D341Med (cell line): ENCODE results near the gene ZBTB20.
"Not testable (repeated sequence)": the region's sequence is repeated elsewhere in the genome, so short reads cannot be mapped to it uniquely, and the experiment has no call there.

Experiments used
- DNase-seq: peaks from one replicate; pipeline ENCODE4 v3.0.0; 2012; ENCODE audit warnings: low spot score

Gene ZBTB20

DNA sequence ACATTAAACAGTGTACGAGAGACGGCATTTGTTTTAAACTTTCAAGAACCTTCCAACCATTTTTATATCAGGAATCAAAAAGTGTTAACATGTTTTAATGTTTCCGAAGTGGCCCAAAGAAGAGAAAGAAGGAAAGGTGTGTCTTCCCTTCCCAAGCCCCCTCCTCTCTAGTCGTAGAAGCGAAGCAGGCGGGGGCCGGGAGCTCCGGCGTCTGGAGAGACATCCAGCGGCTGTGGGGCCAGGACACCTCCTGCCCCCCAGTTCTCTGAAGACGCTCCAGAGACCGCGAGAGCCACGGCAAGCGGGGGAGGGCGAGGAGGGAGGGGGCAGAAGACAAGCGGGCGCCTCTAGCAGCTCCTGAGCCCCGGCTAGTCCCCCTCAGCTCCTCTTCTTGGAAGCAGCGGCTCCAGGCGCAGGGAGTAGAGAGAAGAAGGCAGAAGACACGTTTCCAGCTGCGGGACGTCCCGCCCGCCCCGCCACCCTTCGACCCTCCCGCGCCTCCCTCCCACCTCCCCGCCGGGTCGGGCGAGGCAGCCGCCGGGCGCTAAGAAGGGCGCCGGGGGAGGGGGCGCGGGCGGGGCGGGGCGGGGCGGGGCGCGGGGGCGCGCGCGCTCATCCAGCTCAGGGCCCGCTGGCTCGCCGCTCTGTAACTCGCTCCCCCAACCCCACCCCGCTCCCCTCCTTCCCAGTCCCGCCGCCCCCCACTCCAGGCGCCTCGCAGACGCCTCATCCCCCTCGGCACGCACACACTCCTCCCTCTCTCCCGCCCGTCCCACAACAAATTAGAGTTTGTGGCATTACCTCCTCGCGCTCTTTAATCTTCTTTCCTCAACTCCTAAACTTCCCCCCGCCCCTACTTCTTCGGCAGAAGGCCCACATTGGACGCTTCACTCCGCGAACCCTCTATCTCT lies at the start of gene ZBTB20:
TSS of gene ZBTB20 (minus strand) at position 871 of the 911 bp plus-strand sequence.
- DNase-seq = peak; percentile 89

DNA sequence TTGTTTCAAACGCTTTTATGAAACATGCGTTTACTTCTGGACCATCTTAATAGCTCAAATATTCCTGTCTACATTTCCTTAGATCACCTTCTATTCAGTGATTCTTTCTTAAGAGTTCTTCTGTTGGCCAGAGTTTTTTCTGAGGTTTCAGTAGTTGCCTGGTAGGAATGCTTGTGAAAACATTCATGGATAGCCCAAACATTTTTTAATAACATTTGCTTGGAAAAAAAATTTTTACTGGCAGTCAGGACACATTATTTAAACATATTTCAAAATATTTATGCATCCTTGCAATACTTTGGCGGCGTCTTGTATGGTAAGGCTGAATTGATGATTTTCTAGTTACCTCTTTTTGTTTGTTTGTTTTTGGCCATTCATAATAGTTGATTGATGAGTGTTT lies 47.4 kb upstream of the ZBTB20 start:
- no peak for DNase-seq

DNA sequence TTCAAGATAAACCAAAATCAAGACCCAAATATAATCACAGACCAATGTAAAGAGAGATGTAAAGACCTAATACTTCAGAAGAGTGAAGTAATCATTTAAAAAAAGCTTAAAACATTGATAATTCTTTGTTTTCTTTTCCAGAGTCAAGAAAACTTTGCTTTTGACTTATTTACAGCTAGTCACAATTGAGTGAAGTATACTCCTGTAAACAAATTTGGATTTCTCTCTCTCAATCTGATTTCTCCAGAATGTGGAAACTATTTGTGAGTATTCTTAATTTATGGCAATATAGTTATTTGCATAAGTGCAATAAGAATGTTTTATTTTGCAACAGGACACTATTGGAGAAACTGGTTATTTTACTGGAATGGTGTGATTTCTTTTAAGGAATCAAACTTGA lies 43.7 kb upstream of the ZBTB20 start:
- no peak for DNase-seq

DNA sequence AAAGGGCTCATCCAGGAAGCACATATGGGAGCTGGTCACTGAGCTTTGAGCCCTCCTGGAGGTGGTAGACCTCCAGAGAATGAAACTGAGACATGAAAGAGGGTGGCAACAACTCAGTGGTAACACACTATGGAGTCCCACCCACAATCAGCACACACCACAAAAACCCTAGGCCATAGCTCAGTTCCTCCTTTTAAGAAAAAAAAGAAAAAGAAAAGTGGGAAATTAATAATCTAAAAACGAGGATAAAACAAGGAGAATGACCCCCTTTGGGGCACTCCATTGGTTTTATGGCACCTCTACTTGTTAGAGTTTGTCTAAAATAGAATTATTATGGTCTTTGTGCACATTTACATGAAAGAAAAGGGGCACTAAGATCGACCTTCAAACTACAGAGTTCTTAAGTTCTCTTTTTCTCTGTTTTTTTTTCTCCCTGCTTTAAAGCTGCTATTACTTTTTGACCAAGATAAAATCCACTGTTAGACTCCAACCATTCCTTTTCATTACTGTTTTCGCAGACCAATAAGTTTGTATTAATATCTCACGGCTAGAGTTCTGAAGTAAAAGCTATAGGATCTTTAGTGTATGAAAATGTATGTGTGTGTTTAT lies 40.2 kb upstream of the ZBTB20 start:
- DNase-seq = no peak

DNA sequence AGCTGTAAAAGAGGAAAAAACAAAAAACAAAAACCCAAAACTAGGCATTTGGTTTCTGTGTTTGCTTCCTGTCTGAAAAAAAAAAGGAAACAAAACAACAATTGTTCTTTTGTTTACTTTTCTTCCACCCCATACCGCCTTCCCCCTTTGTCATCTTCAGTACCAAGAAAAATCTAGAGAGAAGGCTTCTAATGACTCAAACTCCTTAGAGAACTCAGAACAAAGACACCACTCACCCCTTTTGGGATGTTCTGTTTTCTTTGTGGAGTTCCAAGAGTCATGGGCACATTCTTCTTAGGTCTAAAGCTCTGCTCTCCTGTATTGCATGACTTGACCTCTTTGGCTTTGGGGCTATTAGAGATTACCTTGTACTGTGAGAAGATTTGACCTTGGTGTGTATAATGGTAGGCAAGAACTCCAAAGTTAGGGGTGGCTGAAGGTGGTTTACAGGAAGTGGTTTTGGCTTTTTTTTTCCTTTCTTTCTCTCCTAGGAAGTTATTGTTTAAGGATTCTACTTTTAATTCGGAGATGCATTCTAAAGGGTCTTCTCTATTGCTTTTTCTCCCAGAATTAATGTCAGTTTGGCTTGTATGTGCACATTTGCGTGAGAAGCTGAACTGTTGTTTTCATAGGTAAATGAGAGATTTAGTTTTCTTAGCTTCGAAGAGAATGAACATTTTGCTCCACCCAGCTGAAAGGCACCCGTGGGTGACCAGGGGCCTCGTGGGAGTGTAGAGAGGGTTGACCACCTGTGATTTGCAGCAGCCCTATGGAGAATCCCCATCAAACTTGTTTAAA lies 39.5 kb upstream of the ZBTB20 start:
- DNase-seq = no peak

DNA sequence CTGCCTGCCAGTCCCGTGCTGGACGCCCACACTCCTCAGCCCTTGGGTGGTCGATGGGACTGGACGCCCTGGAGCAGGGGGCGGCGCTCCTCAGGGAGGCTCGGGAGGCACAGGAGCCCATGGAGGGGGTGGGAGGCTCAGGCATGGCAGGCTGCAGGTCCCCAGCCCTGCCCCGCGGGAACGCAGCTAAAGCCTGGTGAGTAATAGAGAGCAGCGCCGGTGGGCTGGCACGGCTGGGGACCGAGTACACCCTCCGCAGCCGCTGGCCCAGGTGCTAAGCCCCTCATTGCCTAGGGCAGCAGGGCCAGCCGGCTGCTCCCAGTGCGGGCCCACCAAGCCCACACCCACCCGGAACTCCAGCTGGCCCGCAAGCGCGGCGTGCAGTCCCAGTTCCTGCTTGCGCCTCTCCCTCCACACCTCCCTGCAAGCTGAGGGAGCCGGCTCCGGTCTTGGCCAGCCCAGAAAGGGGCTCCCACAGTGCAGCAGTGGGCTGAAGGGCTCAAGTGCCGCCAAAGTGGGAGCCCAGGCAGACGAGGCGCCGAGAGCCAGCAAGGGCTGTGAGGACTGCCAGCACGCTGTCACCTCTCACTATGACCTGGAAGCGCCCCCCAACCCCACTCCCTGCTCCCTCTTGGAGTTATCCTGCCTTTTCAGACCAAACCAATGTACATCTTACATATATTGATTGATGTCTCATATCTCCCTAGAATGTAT lies 37.9 kb upstream of the ZBTB20 start:
- DNase-seq = not testable (repeated sequence)

DNA sequence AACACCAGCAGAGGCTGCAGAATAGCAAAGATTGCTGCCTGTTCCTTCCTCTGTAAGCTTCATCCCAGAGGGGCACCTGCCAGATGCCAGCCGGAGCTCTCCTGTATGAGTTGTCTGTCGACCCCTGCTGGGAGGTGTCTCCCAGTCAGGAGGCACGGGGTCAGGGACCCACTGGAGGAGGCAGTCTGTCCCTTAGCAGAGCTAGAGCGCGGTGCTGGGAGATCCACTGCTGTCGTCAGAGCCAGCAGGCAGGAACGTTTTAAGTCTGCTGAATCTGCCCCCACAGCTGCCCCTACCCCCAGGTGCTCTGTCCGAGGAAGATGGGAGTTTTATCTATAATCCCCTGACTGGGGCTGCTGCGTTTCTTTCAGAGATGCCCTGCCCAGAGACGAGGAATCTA lies 31.8 kb upstream of the ZBTB20 start:
- not testable (repeated sequence) for DNase-seq

DNA sequence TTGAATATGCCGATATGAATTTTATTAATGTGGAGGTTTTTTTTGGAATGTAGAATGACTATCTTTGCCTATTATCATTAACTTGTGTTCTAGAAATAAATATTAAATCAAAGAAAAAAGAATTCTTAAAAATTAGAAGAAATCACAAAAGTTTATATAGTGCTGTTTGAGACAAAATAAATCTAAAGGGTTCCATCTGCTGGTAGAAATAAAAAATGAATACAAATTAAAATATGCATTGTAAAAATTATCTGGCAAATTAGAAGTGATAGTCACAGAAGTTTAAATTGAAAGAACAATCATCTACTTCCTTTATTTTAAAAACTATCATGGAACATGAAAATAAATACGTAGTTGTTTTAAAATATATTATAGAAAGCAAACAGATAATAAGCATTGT lies 22.7 kb upstream of the ZBTB20 start:
- DNase-seq = no peak

DNA sequence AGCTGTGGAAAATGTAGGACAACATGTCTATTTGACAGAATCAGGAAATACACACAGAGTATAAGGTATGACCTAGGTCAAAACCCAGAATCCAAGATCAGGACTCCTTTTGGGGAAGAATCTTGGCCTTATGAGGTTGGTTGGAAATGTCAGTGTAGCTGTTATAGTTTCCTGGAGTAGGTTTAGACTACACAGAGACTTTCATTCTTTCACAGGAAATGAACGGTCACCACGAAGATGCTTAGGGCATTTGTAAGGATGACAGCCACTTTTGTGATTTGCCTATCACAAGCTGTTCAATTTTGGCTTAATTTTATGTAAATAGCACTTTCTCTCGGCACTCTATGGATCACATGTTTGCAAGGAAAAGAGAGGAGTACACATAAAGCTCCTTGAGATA lies 18.6 kb upstream of the ZBTB20 start:
- no peak for DNase-seq

DNA sequence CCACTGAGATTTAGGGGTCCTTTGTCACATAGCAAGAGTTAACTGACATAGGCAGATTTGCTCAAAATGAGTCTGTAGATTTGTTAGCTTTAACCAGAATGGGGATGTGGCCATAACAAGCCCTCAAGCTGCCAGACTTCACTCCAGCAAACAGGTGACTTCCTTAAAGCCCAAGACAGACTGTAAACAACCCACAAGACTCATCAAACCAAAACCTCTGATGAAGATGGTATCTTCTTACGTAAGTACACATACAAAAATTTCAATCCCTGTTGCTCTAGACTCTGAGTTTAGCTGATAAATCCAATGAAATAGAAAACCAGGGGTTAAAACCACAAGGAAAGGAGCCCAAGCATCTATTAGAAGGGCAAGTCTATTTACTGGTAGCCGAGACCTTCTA lies 18.2 kb upstream of the ZBTB20 start:
- DNase-seq = no peak

DNA sequence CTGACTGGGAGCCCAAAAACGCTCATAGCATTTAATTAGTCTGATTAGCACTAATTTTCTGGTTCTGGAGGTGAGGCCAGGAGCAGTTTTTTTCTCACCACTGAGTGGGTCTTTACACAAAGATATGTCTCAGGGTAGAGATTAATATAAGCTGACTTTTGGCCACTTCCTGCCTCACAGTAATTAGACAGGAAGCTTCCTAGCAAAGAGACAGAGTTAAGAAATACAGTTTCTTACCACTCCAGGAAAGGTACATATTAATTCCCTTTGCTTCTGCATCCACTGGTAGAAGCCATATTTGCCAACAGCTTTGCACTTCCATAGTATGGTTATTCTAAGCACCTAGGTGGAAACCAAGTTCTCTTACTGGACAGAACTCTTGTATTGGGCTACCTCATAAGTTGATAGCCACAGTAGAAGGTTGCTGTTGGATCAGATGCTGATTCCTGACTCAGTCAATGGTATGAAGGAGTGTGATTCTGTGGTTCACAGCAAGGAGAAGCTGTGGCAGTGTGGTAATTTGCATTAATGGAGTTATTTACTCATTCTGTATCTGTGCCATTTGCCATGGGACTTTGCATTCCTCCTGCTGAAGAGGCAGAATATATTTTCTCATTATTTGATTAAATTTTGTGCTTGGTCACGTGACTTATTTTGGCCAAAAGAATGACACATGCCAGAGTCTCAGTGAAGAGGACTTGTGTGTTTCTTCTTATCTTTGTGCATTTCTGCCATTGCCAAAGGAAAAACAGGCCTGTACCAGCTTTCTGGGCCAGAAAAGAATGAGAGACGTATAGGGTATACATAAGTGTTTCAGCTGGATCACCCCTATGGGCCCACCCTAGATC lies 17.5 kb upstream of the ZBTB20 start:
- no peak for DNase-seq

DNA sequence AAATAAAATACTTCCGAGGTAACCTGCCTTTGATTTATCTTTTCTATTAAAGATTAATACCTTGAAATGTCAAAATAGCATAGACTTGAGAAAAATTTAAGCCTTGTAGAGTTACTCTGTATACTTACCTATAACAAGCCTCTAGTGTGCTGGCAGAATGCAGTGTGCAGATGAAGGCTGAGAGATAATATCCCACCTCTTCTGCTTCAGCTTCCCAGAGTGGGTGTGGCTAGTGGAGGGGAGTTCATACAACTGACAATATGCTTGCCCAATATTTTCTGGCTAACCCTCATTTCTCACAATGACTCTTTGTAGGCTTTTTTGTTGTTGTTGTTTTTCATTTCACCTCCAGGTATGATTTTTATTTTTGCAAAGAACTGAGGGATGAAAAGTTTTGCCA lies 15.7 kb upstream of the ZBTB20 start:
- no peak for DNase-seq

DNA sequence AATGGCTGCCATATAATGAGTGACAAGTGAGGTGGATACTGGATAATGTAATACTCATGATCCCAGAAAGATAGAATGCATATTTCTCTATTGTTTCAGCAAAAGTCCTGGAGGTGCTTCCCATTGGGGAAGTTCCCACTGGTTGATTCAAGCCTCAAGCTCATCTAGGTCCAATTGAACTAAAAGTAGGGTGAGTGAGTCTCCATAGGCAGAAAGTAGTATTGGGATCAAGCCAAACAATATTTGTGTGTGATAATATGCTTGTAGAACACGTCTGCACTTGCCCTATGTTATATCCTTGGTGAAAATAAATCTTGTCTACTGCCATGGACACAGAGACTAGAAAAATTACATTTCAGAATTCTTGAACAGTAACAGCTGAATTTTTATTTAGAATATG lies 14.8 kb upstream of the ZBTB20 start:
- no peak for DNase-seq

DNA sequence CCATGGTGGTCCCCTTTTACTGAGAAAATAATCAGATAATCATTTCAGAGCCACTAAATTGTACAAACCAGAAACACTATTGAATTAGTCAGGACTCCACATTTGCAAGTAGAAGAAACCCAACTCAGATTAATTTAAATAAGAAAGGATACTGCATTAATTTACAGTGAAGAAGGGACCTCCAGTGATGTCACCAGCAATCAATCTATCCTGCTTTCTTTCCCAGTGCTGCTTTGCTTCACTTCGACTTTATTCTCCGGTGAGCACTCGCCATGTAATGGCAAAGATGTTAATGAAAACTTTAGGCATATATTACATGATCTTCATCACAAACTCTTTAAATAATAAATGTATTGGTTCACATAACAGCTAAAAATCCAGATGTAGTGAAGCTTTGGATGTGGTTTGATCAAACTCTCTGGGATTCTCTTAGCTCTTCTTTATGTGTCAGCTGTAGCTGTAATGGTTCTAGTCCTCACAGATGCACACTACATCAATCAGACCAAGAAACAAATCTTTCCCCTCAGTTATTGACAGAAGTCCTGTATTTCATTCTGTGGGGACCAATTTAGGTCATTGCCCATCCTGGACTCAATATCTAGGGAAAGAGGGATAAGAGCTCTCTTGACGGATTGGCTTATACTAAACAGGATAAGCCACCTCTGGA lies 14.2 kb upstream of the ZBTB20 start:
- DNase-seq = no peak

DNA sequence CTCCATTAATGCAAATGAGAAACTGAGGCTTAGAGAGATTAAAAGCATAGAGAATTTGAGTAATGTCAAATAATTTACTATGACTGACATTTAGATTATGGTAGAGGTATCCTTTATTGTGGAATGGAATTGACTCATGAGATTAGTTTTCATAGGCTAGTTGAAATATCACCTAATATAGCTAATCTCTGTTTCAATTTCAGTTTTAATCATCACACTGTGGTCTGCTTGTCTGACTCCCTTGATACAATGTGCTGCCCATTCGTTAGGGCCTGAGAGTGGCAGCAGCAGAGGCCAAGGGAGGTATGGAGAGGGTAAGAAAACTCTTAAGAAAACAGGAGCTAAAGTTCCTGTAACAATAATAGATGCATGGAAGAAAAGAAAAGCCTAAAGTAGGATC lies 13.2 kb upstream of the ZBTB20 start:
- DNase-seq = no peak

DNA sequence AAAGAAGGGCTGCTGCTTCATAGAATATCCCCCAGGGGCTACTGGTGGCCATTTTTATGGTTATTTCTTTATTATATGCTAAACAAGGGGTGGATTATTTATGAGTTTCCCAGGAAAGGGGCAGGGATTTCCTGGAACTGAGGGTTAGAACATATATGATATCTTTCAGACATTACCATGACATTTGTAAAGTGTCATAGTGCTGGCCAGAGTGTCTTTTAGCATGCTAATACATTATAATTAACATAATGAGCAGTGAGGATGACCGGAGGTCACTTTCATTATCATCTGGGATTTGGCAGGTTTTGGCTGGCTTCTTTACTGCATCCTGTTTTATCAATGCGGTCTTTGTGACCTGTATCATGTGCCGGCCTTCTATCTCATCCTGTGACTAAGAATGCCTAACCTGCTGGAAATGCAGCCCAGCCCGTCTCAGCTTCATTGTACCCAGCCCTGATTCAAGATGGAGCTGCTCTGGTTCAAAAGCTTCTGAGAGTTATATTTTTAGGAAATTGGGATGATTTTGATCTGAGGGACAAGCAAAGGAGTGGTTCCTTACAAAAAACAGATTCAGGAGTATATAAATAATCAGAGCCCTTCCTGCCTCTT lies 9.1 kb upstream of the ZBTB20 start:
- DNase-seq = no peak

DNA sequence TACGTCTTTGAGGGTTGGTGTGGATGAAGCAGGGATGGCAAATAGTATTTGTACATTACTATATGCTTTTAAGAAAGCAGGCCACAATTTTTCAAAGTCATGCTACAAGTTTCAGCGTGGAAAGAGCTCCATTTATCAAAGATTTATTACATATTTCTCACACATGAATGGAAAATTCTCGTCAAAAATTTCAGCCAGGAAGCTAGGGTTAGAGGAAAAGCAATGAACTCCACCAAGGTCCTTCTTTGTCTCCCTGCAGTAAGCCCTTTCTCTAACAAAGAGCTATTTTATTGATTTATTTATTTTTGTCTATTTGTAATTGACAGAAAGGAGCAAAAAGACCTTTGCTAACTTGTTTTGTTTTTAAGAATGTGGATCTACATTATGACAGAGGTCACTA lies 7.5 kb upstream of the ZBTB20 start:
- DNase-seq = no peak

DNA sequence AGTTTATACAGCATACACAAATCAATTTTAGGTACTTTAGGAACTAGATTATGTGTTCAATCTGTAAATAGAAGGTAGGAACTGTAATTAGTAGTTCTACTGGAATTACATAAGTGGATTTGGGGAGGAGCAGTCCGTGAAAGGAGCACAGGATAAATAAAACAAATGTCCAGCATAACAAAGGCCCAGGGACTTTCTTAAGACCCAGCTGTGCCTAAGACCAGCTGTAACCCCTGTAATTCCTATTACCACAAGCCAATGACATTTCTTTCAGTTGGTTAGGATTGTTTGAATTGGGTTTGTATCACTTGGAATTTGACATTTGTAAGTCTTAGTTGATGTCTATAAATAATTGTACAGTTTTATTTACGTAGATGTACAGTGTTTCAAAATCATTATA lies 4.8 kb upstream of the ZBTB20 start:
- no peak for DNase-seq

DNA sequence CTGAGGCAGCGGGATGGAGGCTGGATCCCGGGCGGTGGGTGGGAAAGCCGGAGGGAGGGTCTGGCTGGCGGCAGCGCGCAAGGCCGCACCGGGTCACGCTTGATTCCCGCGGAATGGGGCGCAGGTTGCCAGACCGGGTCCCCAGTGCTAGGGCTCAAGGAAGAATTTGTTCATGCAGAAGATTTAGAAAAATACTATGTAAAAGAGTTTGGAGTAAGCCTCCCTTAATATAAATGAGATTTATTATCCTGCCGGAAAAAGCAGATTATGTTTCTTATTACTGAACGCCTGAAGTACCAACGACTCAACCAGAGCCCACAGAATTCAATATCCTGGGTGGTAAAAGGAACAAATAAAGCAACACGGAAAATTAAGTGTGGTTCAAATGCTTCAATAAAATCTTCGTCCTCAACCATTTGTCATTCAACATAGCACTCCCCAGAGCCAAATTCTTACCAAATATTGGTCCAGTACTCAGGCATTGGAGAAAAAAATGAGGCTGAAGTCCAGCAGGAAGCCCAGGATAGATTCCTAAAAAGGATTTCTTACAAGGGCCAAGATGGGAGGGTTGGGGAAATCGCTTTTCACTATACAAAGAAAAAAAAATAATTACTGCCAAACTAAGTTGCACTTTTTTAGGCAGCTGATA lies 1.2 kb upstream of the ZBTB20 start:
- no peak for DNase-seq
